Measurements from ENCODE around the gene BFAR.
"Not testable (repeated sequence)": the region's sequence is repeated elsewhere in the genome, so short reads cannot be mapped to it uniquely, and the experiment has no call there.

BFAR gene

DNA sequence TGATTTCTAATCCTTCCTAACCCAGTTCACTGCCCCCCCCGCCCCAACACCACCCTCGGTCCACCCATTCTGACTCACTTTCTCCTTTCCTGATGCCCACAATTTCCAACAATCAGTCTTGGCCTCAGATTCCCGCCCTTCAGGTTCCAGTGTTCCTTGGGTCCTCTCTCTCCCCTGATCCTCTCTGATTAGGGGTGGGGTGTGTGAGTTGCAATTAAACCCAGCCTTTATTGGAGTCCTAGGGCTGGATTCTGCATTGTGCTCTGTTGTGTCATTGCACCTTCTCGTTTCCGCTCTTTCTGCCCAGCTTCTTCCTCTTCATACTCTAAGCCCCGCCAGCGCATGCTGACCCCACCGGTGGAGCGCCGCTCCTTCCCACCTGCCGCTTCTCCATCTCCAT is 69.9 kb downstream of the BFAR start:
- H3K4me3 Mint-ChIP-seq; H3K9me3 Mint-ChIP-seq; H3K27me3 Mint-ChIP-seq; H3K4me1 Mint-ChIP-seq (ENCODE audit: low read depth); H3K27ac Mint-ChIP-seq; H3K36me3 Mint-ChIP-seq (ENCODE audit: low read depth): not testable (repeated sequence)

- not testable (repeated sequence) for H3K4me1 Mint-ChIP-seq (ENCODE audit: low read depth); H3K27me3 Mint-ChIP-seq; H3K9me3 Mint-ChIP-seq; H3K27ac Mint-ChIP-seq; H3K4me3 Mint-ChIP-seq; H3K36me3 Mint-ChIP-seq (ENCODE audit: low read depth)
Measured at GRCh38 chr16:14703156-14704011, 70.6 kb downstream of the BFAR start, which contains the start of gene NPIPA3. NPIPA3 (plus strand) TSS chr16:14703411; CDS start chr16:14708944, 5,533 bp downstream.

Data from stimulated activated naive CD8-positive, alpha-beta T cell treated with anti-CD3 and anti-CD28 coated beads, Interleukin-15, Interleukin-2, amounts not matched to agents 100 ng/mL and 50 ng/mL, for 24 hours (primary cell).